Astrocyte (in vitro differentiated cells and primary cell): Measurements from ENCODE around the gene PGM2L1. TPM values are rescaled to one million over a fixed set of nuclear protein-coding genes. Genes with fewer than 3 reads are reported as not detected.

ENCODE experiments used
- DNase-seq: peaks from one replicate; pipeline ENCODE4 v3.0.0-alpha.2; 2010; ENCODE audit warnings: low read depth
- FAIRE-seq: peaks from 2 replicates; lab custom pipeline; 2011; peaks lifted over from hg19 to GRCh38; lab: Jason Lieb, UNC
- H2AFZ ChIP-seq: 2 replicates; pipeline ENCODE4 v1.6.0; 2012; ENCODE audit warnings: low read depth, low read length, inconsistent platforms
- H3K27ac ChIP-seq: 2 replicates; pipeline ENCODE4 v1.5.1; 2011; ENCODE audit warnings: low read depth, low read length, inconsistent platforms
- H3K27me3 ChIP-seq: 2 replicates; pipeline ENCODE4 v1.6.0; 2011; ENCODE audit warnings: low read length, inconsistent platforms; ENCODE audit not compliant: insufficient read depth
- H3K36me3 ChIP-seq: 2 replicates; pipeline ENCODE4 v1.5.1; 2011; ENCODE audit warnings: low read length, inconsistent platforms; ENCODE audit not compliant: insufficient read depth
- H3K4me1 ChIP-seq: 2 replicates; pipeline ENCODE4 v1.5.1; 2011; ENCODE audit warnings: low read length, inconsistent platforms; ENCODE audit not compliant: insufficient read depth
- H3K4me2 ChIP-seq: 2 replicates; pipeline ENCODE4 v1.6.0; 2012; ENCODE audit warnings: low read length, inconsistent platforms
- H3K4me3 ChIP-seq: 2 replicates; pipeline ENCODE4 v1.5.1; 2011; ENCODE audit warnings: low read depth, mild to moderate bottlenecking, low read length, inconsistent platforms; ENCODE audit not compliant: insufficient read depth
- H3K79me2 ChIP-seq: 2 replicates; pipeline ENCODE4 v1.6.0; 2012; ENCODE audit warnings: mild to moderate bottlenecking, low read length, inconsistent platforms; ENCODE audit not compliant: insufficient read depth
- H3K9ac ChIP-seq: 2 replicates; pipeline ENCODE4 v1.6.0; 2012; ENCODE audit warnings: mild to moderate bottlenecking, low read length, inconsistent platforms
- H3K9me3 ChIP-seq: 2 replicates; pipeline ENCODE4 v1.5.1; 2012; ENCODE audit warnings: low read depth, mild to moderate bottlenecking, low read length, inconsistent platforms; ENCODE audit not compliant: insufficient read depth
- H4K20me1 ChIP-seq: 2 replicates; pipeline ENCODE4 v1.6.0; 2012; ENCODE audit warnings: low read length, inconsistent platforms; ENCODE audit not compliant: insufficient read depth
- H3K27ac Mint-ChIP-seq: one replicate; pipeline ENCODE4 v1.8.0; 2021; ENCODE audit warnings: mild to moderate bottlenecking, mixed read lengths; ENCODE audit not compliant: unreplicated experiment
- H3K27me3 Mint-ChIP-seq: one replicate; pipeline ENCODE4 v1.8.0; 2021; ENCODE audit warnings: low read depth, mixed read lengths; ENCODE audit not compliant: unreplicated experiment
- H3K36me3 Mint-ChIP-seq: one replicate; pipeline ENCODE4 v1.8.0; 2021; ENCODE audit warnings: low read depth, mixed read lengths; ENCODE audit not compliant: unreplicated experiment
- H3K4me1 Mint-ChIP-seq: one replicate; pipeline ENCODE4 v1.8.0; 2021; ENCODE audit warnings: low read depth, mixed read lengths; ENCODE audit not compliant: unreplicated experiment
- H3K4me3 Mint-ChIP-seq: one replicate; pipeline ENCODE4 v1.8.0; 2021; ENCODE audit warnings: mild to moderate bottlenecking, moderate library complexity, mixed read lengths; ENCODE audit not compliant: unreplicated experiment
- H3K9me3 Mint-ChIP-seq: one replicate; pipeline ENCODE4 v1.8.0; 2021; ENCODE audit warnings: mild to moderate bottlenecking, mixed read lengths; ENCODE audit not compliant: unreplicated experiment
- CTCF ChIP-seq: IDR thresholded peaks from 2 replicates; pipeline ENCODE4 v1.5.1; 2011; ENCODE audit warnings: low read depth, mild to moderate bottlenecking, inconsistent platforms, low read length, moderate library complexity; ENCODE audit not compliant: insufficient read depth
- EZH2 ChIP-seq: IDR thresholded peaks from 2 replicates; pipeline ENCODE4 v1.6.1; 2012; ENCODE audit warnings: mild to moderate bottlenecking, low read length, inconsistent platforms; ENCODE audit not compliant: insufficient read depth
- total RNA-seq: library from RNA; stranded (reverse); gene quantifications from 2 replicates; pipeline ENCODE4 v1.2.1, GENCODE V29; 2021

PGM2L1 gene
- total RNA-seq, 1 donor from 2014 or later: 43.6 TPM

- Histone ChIP-seq H3K79me2 (peaks cover 70% of the 10 kb centered on the region), H3K36me3 (no peaks in the 10 kb centered on the region), H3K4me1 (no peaks in the 10 kb centered on the region), H3K9me3 (no peaks in the 10 kb centered on the region), H3K27me3 (no peaks in the 10 kb centered on the region), H3K27ac (no peak overlapping the region), H3K4me2 (no peak overlapping the region), H2AFZ (no peak overlapping the region), H3K4me3 (no peak overlapping the region), H4K20me1 (peaks cover 19% of the 10 kb centered on the region), H3K9ac (no peak overlapping the region)
- peaks cover 6% of the 10 kb centered on the region for H3K4me1 Mint-ChIP-seq
- H3K9me3 Mint-ChIP-seq: no peaks in the 10 kb centered on the region
- FAIRE-seq: no peak
- no peak overlapping the region for H3K27ac Mint-ChIP-seq
- no peak overlapping the region for H3K4me3 Mint-ChIP-seq
- H3K36me3 Mint-ChIP-seq: no peaks in the 10 kb centered on the region
- no peak for DNase-seq
- H3K27me3 Mint-ChIP-seq: no peaks in the 10 kb centered on the region
- no peak for TF ChIP-seq EZH2
- peak; percentile 81 for TF ChIP-seq CTCF
Measured at GRCh38 chr11:74388678-74389327, 9.4 kb downstream of the PGM2L1 start.

- no peak overlapping the region for H2AFZ ChIP-seq
- Mint-ChIP-seq H3K27ac (no peak overlapping the region), H3K36me3 (no peaks in the 10 kb centered on the region), H3K4me1 (peaks cover 8% of the 10 kb centered on the region), H3K9me3 (no peaks in the 10 kb centered on the region), H3K4me3 (no peak overlapping the region), H3K27me3 (no peaks in the 10 kb centered on the region)
- peaks cover 20% of the 10 kb centered on the region for H4K20me1 ChIP-seq
- no peaks in the 10 kb centered on the region for H3K27me3 ChIP-seq
- FAIRE-seq (no peak), DNase-seq (no peak)
- TF ChIP-seq CTCF (no peak), EZH2 (no peak)
- H3K27ac ChIP-seq: no peak overlapping the region
- no peak overlapping the region for H3K4me3 ChIP-seq
- no peak overlapping the region for H3K9ac ChIP-seq
- H3K9me3 ChIP-seq: no peaks in the 10 kb centered on the region
- H3K36me3 ChIP-seq: no peaks in the 10 kb centered on the region
- peaks cover 65% of the 10 kb centered on the region for H3K79me2 ChIP-seq
- H3K4me1 ChIP-seq: no peaks in the 10 kb centered on the region
- H3K4me2 ChIP-seq: no peak overlapping the region
Measured at GRCh38 chr11:74384641-74385040, 13.6 kb downstream of the PGM2L1 start.

- peak; percentile 88 for FAIRE-seq
Measured at GRCh38 chr11:74380746-74381439, 17.3 kb downstream of the PGM2L1 start.

More at GRCh38 chr11:74380746-74381439, 17.3 kb downstream of the PGM2L1 start:
- TF ChIP-seq CTCF (no peak), EZH2 (no peak)
- no peaks in the 10 kb centered on the region for H3K27me3 ChIP-seq
- H3K27ac ChIP-seq: no peak overlapping the region
- Mint-ChIP-seq H3K36me3 (no peaks in the 10 kb centered on the region), H3K4me3 (no peak overlapping the region), H3K4me1 (peaks cover 3% of the 10 kb centered on the region), H3K27me3 (no peaks in the 10 kb centered on the region), H3K27ac (no peak overlapping the region), H3K9me3 (no peaks in the 10 kb centered on the region)
- no peaks in the 10 kb centered on the region for H3K36me3 ChIP-seq
- H3K9ac ChIP-seq: no peak overlapping the region
- no peaks in the 10 kb centered on the region for H3K9me3 ChIP-seq
- no peaks in the 10 kb centered on the region for H3K4me1 ChIP-seq
- H4K20me1 ChIP-seq: peaks cover 15% of the 10 kb centered on the region
- DNase-seq: no peak
- H3K79me2 ChIP-seq: peaks cover 47% of the 10 kb centered on the region
- no peak overlapping the region for H3K4me2 ChIP-seq
- no peak overlapping the region for H3K4me3 ChIP-seq
- H2AFZ ChIP-seq: no peak overlapping the region
